Ishikawa (cell line): ENCODE data around the gene RAB3C.

Source experiments
- CEBPB ChIP-seq: IDR thresholded peaks from 2 replicates; pipeline ENCODE4 v1.6.1; 2012
- CREB1 ChIP-seq: IDR thresholded peaks from 2 replicates; pipeline ENCODE4 v1.6.1; 2012; ENCODE audit warnings: low read depth
- EGR1 ChIP-seq: IDR thresholded peaks from 2 replicates; pipeline ENCODE4 v1.6.1; 2012
- EP300 ChIP-seq: IDR thresholded peaks from 2 replicates; pipeline ENCODE4 v1.6.1; 2012; ENCODE audit warnings: borderline replicate concordance
- FOXM1 ChIP-seq: IDR thresholded peaks from 2 replicates; pipeline ENCODE4 v1.6.1; 2012; ENCODE audit warnings: low read depth, borderline replicate concordance
- NFIC ChIP-seq: IDR thresholded peaks from 2 replicates; pipeline ENCODE4 v1.6.1; 2012
- RAD21 ChIP-seq: IDR thresholded peaks from 2 replicates; pipeline ENCODE4 v1.6.1; 2012; ENCODE audit warnings: low read depth
- TAF1 ChIP-seq: IDR thresholded peaks from 2 replicates; pipeline ENCODE4 v1.6.1; 2012; ENCODE audit warnings: low read depth, mild to moderate bottlenecking
- TCF12 ChIP-seq: IDR thresholded peaks from 2 replicates; pipeline ENCODE4 v1.6.1; 2012; ENCODE audit warnings: low read depth
- TEAD4 ChIP-seq: IDR thresholded peaks from 2 replicates; pipeline ENCODE4 v1.6.1; 2012
- YY1 ChIP-seq: IDR thresholded peaks from 2 replicates; pipeline ENCODE4 v1.6.1; 2012; ENCODE audit warnings: low read depth
- ZBTB7A ChIP-seq: IDR thresholded peaks from 2 replicates; pipeline ENCODE4 v1.6.1; 2012; ENCODE audit warnings: low read depth
- TF ChIP-seq, protein P1 (sequence below): IDR thresholded peaks from 2 replicates; pipeline ENCODE4 v1.6.1; 2012
- TF ChIP-seq, protein P2 (sequence below): IDR thresholded peaks from 2 replicates; pipeline ENCODE4 v1.6.1; 2012
- TF ChIP-seq, protein P3 (sequence below): IDR thresholded peaks from 2 replicates; pipeline ENCODE4 v1.6.1; 2012; ENCODE audit warnings: low read depth, mild to moderate bottlenecking

RAB3C gene

DNA sequence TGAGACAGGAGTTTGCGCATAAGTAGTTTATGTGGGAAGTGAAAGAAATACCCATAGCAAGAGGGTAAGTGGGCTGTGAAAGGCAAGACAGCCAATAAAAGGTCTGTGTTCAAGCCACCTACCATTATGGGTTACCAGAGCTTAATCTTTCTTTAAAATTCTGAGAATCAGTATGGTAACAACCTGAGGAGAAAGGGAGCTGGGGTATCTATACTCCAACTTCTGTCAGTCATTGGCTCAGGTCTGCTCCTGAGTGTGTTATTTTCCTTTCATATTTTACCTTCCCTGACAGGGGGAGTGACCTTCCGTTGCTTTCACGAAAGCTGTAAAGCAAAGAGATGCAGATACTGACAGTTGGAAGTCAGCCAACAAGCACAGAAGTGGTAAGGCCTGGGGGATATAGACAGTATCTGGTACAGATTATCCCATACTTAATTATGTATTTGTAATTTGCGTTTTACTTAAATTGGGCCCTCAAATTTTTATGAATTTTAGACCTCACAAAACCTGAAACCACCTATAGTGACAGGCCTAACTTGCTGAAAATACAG lies 233.4 kb downstream of the RAB3C start:
- TF ChIP-seq YY1 (no peak), TCF12 (no peak), EP300 (no peak), CEBPB (no peak), FOXM1 (no peak), TAF1 (no peak), ZBTB7A (no peak), TEAD4 (no peak), NFIC (no peak), CREB1 (no peak), EGR1 (no peak), RAD21 (no peak)
- TF ChIP-seq, protein P1, sequence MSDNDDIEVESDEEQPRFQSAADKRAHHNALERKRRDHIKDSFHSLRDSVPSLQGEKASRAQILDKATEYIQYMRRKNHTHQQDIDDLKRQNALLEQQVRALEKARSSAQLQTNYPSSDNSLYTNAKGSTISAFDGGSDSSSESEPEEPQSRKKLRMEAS: no peak
- TF ChIP-seq, protein P2, sequence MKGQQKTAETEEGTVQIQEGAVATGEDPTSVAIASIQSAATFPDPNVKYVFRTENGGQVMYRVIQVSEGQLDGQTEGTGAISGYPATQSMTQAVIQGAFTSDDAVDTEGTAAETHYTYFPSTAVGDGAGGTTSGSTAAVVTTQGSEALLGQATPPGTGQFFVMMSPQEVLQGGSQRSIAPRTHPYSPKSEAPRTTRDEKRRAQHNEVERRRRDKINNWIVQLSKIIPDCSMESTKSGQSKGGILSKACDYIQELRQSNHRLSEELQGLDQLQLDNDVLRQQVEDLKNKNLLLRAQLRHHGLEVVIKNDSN: no peak
- TF ChIP-seq, protein P3, sequence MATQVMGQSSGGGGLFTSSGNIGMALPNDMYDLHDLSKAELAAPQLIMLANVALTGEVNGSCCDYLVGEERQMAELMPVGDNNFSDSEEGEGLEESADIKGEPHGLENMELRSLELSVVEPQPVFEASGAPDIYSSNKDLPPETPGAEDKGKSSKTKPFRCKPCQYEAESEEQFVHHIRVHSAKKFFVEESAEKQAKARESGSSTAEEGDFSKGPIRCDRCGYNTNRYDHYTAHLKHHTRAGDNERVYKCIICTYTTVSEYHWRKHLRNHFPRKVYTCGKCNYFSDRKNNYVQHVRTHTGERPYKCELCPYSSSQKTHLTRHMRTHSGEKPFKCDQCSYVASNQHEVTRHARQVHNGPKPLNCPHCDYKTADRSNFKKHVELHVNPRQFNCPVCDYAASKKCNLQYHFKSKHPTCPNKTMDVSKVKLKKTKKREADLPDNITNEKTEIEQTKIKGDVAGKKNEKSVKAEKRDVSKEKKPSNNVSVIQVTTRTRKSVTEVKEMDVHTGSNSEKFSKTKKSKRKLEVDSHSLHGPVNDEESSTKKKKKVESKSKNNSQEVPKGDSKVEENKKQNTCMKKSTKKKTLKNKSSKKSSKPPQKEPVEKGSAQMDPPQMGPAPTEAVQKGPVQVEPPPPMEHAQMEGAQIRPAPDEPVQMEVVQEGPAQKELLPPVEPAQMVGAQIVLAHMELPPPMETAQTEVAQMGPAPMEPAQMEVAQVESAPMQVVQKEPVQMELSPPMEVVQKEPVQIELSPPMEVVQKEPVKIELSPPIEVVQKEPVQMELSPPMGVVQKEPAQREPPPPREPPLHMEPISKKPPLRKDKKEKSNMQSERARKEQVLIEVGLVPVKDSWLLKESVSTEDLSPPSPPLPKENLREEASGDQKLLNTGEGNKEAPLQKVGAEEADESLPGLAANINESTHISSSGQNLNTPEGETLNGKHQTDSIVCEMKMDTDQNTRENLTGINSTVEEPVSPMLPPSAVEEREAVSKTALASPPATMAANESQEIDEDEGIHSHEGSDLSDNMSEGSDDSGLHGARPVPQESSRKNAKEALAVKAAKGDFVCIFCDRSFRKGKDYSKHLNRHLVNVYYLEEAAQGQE: no peak

DNA sequence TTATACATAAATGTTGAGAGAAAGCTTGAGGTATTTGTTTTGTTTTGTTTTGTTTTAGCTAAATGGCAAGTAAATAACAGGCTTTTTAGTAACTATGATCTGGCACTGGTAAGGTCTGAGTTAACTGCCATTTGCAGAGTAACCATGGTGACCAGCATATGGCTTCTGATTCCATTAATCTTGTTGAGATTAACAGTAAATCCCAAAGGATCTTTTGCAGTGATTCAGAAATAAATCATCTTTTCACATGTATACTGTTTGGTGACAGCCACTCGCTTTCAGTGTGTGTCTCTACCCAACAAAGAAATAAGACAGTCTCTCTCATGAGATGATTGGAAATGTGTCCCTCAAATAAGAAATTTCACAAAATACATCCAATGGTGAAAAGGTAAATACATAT lies 235.6 kb downstream of the RAB3C start:
- no peak for TF ChIP-seq FOXM1
- no peak for TF ChIP-seq YY1
- TF ChIP-seq, protein P1: no peak
- no peak for TF ChIP-seq TAF1
- TF ChIP-seq EGR1: no peak
- TF ChIP-seq, protein P2: no peak
- no peak for TF ChIP-seq NFIC
- no peak for TF ChIP-seq TCF12
- TF ChIP-seq TEAD4: no peak
- TF ChIP-seq, protein P3: no peak
- no peak for TF ChIP-seq EP300
- no peak for TF ChIP-seq CREB1
- TF ChIP-seq RAD21: no peak
- TF ChIP-seq CEBPB: no peak
- TF ChIP-seq ZBTB7A: no peak

DNA sequence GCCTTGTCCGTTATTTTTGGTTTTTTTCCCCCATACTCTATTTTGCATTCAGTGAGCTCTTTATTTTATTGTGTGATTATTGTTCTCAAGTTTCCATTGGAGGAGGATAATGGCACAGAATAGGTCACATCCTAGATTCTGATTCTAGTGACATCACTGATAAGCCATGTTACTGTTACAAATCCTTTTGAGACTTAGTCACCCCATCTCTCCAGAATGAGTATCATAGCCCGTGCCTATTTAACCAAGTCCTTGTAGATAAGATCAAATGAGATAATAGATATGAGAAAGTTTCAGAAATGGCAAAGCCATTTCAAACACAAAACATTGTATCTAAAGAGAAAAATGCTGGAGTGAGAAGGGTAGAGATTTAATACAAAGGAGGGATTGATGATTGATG lies 242.6 kb downstream of the RAB3C start:
- TF ChIP-seq TCF12: no peak
- TF ChIP-seq YY1: no peak
- TF ChIP-seq CREB1: no peak
- TF ChIP-seq FOXM1: no peak
- TF ChIP-seq, protein P1: no peak
- TF ChIP-seq, protein P2: no peak
- TF ChIP-seq EP300: no peak
- no peak for TF ChIP-seq CEBPB
- TF ChIP-seq RAD21: no peak
- no peak for TF ChIP-seq EGR1
- TF ChIP-seq TAF1: no peak

DNA sequence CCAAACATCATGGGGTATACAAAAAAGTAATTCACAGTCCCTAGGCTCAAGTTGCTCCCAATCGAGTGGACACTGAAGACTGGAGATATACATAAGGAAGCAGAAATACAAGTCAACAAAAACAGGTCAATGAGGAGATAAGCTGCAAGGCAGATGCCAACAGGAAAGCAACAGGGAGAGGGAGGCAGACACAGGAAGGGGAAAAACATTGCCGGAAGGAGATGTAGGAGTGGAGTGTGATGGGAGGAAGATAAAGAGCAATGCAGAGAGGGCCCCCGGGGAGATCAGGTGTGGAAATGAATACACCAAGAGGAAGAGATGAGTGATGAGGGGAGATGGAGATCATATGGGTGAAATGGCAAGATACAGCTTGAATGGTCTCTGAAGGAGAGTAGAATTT lies 243.0 kb downstream of the RAB3C start:
- TF ChIP-seq FOXM1: no peak
- TF ChIP-seq TEAD4: no peak
- no peak for TF ChIP-seq CEBPB
- TF ChIP-seq, protein P3: no peak
- no peak for TF ChIP-seq TCF12
- TF ChIP-seq YY1: no peak
- TF ChIP-seq, protein P1: no peak
- TF ChIP-seq EP300: no peak
- no peak for TF ChIP-seq CREB1
